ENCODE measurements around the gene KCNMA1.

DNA sequence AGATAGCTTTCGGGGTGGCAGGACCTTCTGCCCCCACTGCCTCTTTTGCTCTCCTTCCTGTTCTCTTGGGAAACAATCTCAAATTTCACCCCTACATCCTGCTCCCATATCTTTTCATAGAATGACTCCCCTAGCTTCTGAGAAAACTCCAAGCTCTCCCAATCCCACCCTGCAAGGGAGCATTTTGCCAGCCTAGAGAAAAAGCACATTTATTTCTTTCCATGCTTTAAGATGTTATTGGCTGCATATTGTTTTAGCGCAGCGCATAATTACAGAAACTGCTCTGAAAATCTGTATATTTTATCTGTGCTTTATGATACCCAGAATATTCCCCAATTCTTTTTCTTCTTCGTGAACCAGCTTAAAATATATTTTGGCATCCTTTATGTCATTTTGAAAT, 601.3 kb downstream of the KCNMA1 start:
- TF ChIP-seq, protein P1, sequence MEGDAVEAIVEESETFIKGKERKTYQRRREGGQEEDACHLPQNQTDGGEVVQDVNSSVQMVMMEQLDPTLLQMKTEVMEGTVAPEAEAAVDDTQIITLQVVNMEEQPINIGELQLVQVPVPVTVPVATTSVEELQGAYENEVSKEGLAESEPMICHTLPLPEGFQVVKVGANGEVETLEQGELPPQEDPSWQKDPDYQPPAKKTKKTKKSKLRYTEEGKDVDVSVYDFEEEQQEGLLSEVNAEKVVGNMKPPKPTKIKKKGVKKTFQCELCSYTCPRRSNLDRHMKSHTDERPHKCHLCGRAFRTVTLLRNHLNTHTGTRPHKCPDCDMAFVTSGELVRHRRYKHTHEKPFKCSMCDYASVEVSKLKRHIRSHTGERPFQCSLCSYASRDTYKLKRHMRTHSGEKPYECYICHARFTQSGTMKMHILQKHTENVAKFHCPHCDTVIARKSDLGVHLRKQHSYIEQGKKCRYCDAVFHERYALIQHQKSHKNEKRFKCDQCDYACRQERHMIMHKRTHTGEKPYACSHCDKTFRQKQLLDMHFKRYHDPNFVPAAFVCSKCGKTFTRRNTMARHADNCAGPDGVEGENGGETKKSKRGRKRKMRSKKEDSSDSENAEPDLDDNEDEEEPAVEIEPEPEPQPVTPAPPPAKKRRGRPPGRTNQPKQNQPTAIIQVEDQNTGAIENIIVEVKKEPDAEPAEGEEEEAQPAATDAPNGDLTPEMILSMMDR (IDR thresholded peaks at IDR 0.05; ENCODE audit: poor library complexity, severe bottlenecking) = no peak
- no peak for TF ChIP-seq EP300 (conservative IDR thresholded peaks at IDR 0.05; ENCODE audit: poor library complexity, severe bottlenecking)
- TF ChIP-seq POLR2AphosphoS5 (IDR thresholded peaks at IDR 0.05) = no peak
- TF ChIP-seq, protein P2, sequence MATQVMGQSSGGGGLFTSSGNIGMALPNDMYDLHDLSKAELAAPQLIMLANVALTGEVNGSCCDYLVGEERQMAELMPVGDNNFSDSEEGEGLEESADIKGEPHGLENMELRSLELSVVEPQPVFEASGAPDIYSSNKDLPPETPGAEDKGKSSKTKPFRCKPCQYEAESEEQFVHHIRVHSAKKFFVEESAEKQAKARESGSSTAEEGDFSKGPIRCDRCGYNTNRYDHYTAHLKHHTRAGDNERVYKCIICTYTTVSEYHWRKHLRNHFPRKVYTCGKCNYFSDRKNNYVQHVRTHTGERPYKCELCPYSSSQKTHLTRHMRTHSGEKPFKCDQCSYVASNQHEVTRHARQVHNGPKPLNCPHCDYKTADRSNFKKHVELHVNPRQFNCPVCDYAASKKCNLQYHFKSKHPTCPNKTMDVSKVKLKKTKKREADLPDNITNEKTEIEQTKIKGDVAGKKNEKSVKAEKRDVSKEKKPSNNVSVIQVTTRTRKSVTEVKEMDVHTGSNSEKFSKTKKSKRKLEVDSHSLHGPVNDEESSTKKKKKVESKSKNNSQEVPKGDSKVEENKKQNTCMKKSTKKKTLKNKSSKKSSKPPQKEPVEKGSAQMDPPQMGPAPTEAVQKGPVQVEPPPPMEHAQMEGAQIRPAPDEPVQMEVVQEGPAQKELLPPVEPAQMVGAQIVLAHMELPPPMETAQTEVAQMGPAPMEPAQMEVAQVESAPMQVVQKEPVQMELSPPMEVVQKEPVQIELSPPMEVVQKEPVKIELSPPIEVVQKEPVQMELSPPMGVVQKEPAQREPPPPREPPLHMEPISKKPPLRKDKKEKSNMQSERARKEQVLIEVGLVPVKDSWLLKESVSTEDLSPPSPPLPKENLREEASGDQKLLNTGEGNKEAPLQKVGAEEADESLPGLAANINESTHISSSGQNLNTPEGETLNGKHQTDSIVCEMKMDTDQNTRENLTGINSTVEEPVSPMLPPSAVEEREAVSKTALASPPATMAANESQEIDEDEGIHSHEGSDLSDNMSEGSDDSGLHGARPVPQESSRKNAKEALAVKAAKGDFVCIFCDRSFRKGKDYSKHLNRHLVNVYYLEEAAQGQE (IDR thresholded peaks at IDR 0.05; ENCODE audit: borderline replicate concordance) = no peak
- TF ChIP-seq RAD21 (conservative IDR thresholded peaks at IDR 0.05) = no peak

All from neural cell (in vitro differentiated cells).